ENCODE measurements around the gene ZSWIM3.
"Not testable (repeated sequence)": the region's sequence is repeated elsewhere in the genome, so short reads cannot be mapped to it uniquely, and the experiment has no call there.

The ZSWIM3 gene

DNA sequence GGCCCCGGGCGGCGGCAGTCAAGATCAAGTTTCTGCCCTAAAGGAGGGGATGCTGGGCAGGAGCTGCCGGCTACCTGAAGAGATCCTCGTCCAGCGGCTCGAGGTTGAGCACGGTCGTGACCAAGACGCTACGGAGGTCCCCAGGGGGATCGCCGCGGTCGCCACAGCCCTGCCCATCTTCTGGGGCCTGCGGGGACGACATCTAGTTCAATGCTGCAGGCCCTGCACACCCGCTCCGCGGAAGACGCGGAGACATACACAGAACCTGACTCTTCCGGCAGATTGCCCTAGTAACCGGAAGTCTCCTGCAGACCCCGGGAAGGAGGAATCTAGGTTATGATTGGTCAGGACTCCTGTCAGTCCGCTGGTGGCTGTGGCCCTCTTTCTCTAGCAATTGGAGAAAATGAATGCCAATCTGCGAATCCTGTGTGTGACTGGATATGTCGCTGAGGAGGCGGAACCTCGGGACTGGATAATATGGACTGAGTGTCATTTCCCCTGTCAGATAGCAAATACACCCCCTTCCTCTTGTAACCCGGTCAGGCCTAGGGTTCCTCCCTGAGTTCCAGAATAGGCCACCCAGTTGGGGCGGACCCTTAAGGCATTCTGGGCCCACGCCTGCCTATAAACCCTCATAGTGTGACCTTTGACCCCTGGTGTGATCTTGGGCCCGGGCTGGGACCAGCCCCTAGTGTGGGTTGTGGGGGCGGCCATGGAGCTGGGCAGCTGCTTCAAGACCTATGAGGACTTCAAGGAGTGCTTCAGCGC lies at the start of gene ZSWIM3, which contains the start of gene ACOT8:
ZSWIM3 (plus strand) TSS at position 501 of the 768 bp plus-strand sequence; CDS start at position 713, 212 bp downstream.
ACOT8 (minus strand) TSS at position 279 of the 768 bp plus-strand sequence; CDS start at position 202, 77 bp downstream.
- peak; percentile 99 for DNase-seq (ENCODE audit: low spot score)

- DNase-seq (ENCODE audit: low spot score) = no peak
Measured at GRCh38 chr20:45810191-45810970, 47.0 kb upstream of the ZSWIM3 start.

DNA sequence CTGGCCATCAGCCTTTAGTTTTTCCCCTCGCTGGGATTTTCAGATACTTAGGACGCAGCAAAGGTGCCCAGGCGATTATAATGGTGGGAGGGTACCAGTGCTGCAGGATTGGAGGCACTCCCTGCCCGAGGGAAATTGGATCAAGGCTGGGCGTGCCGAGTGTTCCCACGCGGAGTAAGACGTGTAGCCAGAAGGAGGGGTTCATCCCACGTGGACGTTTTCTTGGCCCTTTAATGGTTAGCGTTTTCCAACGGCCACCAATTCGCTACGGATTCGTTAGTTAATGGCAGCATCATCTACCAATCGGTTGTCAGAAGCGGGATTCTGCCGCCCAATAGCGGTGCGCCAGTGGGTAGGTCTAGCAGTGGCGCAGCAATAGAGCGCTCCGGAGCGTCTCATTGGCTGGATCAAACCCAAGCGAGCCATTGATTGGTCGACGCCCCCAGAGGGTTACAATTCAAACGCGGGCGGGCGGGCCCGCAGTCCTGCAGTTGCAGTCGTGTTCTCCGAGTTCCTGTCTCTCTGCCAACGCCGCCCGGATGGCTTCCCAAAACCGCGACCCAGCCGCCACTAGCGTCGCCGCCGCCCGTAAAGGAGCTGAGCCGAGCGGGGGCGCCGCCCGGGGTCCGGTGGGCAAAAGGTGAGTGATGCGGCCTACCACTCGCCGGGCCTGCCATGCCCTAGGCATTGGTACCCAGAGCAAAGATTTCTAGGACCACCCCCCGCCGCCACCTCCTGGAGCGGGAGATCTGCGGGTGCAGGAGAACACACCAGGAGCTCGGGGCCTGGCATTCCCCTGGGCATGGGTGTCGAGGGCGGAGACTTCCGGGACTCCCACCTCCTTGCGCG lies 45.0 kb upstream of the ZSWIM3 start, which contains the start of gene UBE2C:
UBE2C (plus strand) TSS at position 488 of the 849 bp plus-strand sequence; CDS start at position 540, 52 bp downstream.
- peak; percentile 99 for DNase-seq (ENCODE audit: low spot score)

DNA sequence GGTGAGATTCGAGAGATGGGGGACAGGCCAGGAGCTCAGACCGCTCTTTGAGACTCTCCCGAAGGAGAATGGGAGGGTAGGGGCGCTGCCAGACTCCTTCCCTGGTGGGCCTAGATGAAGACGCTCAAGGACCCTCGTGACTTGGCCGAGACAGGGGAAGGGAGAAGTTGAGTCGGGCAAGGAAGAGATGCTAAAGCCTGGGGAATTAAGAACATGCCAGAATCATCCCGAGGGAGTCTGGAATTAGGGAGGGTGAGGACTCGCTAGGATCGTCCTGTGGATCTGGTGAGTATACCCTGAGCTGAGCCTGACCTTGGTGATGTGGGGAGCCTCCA lies 44.4 kb upstream of the ZSWIM3 start:
- no peak for DNase-seq (ENCODE audit: low spot score)

DNA sequence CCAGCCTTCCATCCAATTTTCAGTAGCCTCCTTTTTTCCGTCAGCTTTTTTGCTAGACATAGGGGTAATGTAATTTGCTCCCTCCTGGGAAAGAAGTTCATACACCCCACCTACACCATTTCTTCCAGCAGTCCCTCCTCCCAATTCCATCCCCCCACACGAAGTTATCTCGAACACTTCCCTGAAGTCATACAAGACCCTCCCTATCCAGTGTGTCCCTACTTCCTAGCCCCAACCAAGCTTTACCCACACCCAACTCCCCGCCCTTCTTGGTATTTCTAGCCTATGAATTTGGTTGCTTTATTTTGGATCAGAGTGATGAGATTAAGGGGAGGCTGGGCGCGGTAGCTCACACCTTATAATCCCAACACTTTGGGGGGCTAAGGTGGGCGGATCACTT lies 43.9 kb upstream of the ZSWIM3 start:
- no peak for DNase-seq (ENCODE audit: low spot score)

DNA sequence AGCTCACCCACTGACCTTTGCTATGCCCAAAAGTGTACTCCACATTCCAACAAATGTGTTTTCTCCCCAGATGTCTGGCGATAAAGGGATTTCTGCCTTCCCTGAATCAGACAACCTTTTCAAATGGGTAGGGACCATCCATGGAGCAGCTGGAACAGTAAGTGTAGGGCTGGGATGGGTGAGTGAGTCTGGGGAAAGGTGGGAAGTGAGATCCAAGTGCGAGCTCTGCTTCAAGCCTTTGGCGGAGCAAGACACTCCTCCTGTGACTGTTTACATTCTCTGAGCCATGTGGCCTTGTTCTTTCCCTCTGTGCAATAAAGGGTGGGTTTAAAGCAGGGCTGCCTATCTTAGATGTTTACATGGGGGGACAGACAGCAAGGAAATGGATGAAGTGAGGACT lies 43.1 kb upstream of the ZSWIM3 start:
- DNase-seq (ENCODE audit: low spot score) = no peak

DNA sequence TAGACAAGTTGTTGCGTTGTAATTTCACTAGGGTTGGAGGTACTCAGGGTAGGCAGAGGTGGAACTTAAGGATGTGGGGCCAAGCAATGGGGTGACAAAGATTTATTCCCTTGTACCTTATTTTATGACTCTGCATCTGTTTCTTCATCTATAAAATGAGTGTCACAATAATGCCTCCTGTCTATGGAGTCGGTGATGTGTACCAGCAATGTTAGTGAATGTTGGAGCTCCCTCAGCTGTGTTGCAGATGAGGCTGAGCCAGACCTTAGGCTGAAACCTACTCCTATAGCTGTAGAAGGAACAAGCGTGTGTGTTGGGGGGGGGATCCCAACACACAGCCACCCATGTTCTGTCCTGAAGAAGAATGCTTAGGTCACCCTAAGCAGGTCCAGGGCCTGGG lies 40.5 kb upstream of the ZSWIM3 start:
- DNase-seq (ENCODE audit: low spot score) = no peak

DNA sequence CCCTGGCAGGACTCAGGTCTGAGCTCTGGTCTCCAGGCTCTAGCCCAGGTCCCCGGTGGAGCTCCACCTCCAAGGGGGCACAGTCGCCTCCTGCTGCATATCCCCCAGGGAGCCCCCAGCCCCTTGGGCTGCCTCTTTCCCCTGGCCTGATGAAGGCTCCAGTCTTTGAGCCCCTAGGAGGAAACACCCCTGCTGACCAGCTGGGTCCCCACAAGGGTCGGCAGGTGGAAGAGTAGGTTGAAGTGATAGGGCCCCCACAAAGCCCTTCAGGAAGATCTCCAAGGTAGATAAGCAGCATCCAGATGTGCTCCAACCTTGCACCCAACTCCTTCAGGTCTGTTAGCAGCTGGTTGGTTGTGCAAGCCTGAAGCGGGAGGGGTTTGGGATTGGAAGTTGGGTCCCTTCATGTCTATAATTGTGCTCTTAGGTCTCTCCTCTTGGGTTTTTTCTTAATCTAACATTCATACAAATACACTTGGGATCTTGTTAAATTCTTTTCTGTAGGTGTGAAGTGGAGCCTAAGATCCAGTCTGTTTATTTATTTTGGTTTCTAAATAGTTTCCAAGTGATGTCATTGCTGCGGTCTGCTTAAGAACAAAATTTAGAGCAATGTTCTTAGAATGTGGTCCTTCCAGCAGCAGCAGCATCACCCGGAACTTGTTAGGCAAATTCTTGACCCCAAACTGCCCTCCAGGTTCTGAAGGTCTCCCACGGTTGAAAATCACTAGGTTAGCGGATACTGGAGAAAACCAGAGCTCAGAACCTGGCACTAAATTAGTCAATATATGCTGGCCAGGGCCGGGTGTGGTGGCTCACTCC lies 39.8 kb upstream of the ZSWIM3 start:
- no peak for DNase-seq (ENCODE audit: low spot score)

GRCh38 chr20:45818239-45818638 lies 39.2 kb upstream of the ZSWIM3 start:
- no peak for DNase-seq (ENCODE audit: low spot score)

- DNase-seq (ENCODE audit: low spot score) = no peak
Measured at GRCh38 chr20:45819466-45819865, 37.9 kb upstream of the ZSWIM3 start.

DNA sequence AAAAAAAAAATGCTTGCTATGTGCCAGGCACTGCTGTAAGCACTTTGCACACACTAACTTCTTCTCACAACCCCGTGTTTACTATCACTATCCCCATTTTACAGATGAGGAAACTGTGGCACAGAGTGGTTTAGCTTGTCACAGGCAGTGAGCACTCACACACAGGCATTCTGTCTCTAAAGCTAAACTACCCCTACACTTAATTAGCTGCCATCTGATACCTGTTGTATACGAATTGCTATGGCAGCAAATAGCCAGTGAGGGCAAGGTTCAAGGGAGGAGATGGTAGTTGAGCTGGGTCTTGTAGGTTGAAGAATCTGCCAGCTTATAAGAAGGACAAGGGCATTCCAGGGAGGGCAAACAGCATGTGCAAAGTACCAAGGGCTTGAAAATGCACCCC lies 35.5 kb upstream of the ZSWIM3 start:
- DNase-seq (ENCODE audit: low spot score) = no peak

DNA sequence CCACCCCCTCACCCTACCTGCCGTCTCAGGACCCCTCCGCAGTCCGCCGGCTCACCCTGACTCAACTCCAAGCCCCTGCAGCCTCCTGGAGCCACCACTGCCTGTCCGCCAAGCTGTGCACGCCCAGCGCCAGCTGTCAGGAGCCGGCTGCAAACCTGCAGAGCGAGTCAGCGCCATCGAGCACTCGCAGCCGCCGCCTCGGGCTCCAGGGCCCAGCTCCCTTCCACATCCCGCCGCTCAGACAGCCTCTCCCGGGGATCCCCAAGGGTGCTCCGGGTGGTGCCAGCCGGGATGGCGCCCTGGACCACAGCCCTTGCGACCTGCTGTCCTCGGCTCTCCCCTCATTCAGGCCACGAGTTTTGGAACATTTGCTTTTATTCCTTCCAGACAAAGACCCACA lies 34.6 kb upstream of the ZSWIM3 start:
- DNase-seq (ENCODE audit: low spot score) = no peak

GRCh38 chr20:45823949-45824835 lies 33.2 kb upstream of the ZSWIM3 start:
- DNase-seq (ENCODE audit: low spot score) = peak; percentile 35

DNA sequence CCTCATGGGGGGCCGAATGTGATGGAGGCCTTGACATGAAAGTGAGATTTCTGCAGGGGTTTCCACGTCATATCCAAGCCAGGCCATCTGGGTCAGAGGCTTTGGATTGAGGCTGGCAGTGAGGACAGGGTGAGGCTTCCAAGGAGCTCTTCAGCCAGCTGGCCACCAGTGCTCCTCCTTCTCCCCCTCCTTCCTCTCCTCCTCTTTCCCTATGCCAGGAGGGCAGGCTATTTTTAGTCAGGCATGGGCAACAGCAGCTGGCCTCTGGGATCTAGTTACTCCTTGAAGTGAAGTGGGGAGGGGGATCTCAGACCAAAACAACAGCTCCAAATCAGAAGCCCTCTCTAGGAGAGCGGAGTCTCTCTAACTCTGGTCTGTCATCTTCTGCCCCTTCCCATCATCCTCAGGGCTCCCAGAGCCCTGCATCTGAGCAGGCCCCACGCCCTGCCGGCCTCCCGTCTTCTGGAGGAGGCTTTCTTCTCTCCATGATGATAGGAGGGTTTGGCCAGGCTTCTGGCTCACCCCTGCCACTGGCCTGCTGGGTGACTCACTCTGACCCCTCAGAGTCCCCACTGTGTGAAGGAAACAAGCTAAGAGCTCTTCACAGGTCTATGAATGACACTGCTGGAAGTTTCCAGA lies 30.9 kb upstream of the ZSWIM3 start:
- DNase-seq (ENCODE audit: low spot score) = no peak

- DNase-seq (ENCODE audit: low spot score) = no peak
Measured at GRCh38 chr20:45827030-45827652, 30.3 kb upstream of the ZSWIM3 start, which contains the start of gene TNNC2. TNNC2 (minus strand) TSS chr20:45827312; CDS start chr20:45827248, 64 bp downstream.

DNA sequence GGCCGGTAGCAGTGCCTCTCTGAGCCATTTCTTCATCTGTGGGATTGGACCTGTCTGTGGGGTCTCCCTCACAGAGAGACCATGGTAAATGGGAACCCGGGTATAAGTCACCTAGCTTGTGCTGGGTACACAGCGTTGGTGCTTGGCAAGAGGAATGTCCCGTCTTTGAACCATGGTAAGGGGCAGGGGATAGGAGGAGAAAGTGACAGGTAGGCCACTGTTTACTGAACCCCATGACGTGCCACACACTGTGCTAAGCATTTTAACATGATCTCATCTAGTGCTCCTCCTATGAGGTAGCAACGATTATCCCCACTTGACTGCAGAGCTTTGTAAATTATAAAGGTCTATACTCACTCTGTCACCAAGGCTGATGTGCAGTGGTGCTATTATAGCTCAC lies 29.7 kb upstream of the ZSWIM3 start:
- DNase-seq (ENCODE audit: low spot score) = no peak

GRCh38 chr20:45828589-45828988 lies 28.8 kb upstream of the ZSWIM3 start:
- DNase-seq (ENCODE audit: low spot score) = no peak

DNA sequence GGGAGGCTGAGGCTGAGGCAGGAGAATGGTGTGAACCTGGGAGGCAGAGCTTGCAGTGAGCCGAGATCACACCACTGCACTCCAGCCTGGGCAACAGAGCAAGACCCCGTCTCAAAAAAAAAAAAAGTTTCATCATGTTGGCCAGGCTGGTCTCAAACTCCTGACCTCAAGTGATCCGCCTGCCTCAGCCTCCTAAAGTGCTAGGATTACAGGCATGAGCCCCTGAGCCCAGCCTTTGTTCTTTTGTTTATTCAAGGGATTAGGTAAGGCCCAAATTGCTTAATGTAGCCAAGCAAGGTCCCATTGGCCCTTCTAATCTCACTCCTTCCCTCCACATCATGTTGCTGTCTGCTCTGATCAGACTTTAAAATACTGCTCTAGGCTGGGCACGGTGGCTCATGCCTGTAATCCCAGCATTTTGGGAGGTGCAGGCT lies 27.7 kb upstream of the ZSWIM3 start:
- not testable (repeated sequence) for DNase-seq (ENCODE audit: low spot score)

- DNase-seq (ENCODE audit: low spot score) = no peak
Measured at GRCh38 chr20:45832619-45833018, 24.8 kb upstream of the ZSWIM3 start.

Data from Ammon's horn (tissue), 1 donor.